Endothelial cell of umbilical vein (primary cell): Measurements from ENCODE around the gene DMWD. TPM values are rescaled to one million over a fixed set of nuclear protein-coding genes. Genes with fewer than 3 reads are reported as not detected.

Experiments used
- BruUV-seq: library from RNA; stranded (reverse); fragments of 400-500 nt; replicated peaks from 2 replicates; lab custom pipeline; 2021; lab: Mats Ljungman, UMichigan
- CTCF ChIA-PET: fragments of 300-600, 350-600 bp; sonication (Branson Sonifier 250); formaldehyde crosslinking; loops from one replicate; lab custom pipeline; 2021; ENCODE audit warnings: antibody characterized with exemption, inconsistent platforms; lab: Charles Lee
- POLR2A ChIA-PET: fragments of 300-600, 350-600 bp; sonication (Branson Sonifier 250); formaldehyde crosslinking; loops from one replicate; lab custom pipeline; 2021; ENCODE audit warnings: antibody characterized with exemption, inconsistent platforms; lab: Charles Lee
- DNase-seq: peaks from one replicate; pipeline ENCODE4 v3.0.0-alpha.2; 2011; ENCODE audit warnings: low read depth, low spot score
- FAIRE-seq: peaks from 2 replicates; lab custom pipeline; 2011; peaks lifted over from hg19 to GRCh38; lab: Jason Lieb, UNC
- H2AFZ ChIP-seq: 2 replicates; pipeline ENCODE4 v1.6.0; 2012; ENCODE audit warnings: low read depth, low read length, control low read depth, inconsistent platforms
- H3K27ac ChIP-seq: 2 replicates; pipeline ENCODE4 v1.5.1; 2011; ENCODE audit warnings: low read depth, mild to moderate bottlenecking, control low read depth, low read length, moderate library complexity; ENCODE audit not compliant: insufficient read depth
- H3K27me3 ChIP-seq, 2 experiments: 2 replicates each; pipeline versions ENCODE4 v1.6.0 to v1.6.1; 2011; ENCODE audit warnings: low read length in 2 of 2, mixed read lengths in 1 of 2; ENCODE audit not compliant: control insufficient read depth in 2 of 2, insufficient read depth in 2 of 2
- H3K36me3 ChIP-seq, 2 experiments: 2 replicates in 1 of 2; 3 replicates in 1 of 2; pipeline ENCODE4 v1.5.1; 2011; ENCODE audit warnings: low read length in 2 of 2, mild to moderate bottlenecking in 1 of 2, moderate library complexity in 1 of 2; ENCODE audit not compliant: control insufficient read depth in 2 of 2, insufficient read depth in 2 of 2; ENCODE audit errors: extremely low read depth in 1 of 2
- H3K4me1 ChIP-seq: 3 replicates; pipeline ENCODE4 v1.5.1; 2011; ENCODE audit warnings: mild to moderate bottlenecking, low read length; ENCODE audit not compliant: control insufficient read depth, insufficient read depth; ENCODE audit errors: extremely low read depth
- H3K4me2 ChIP-seq: 2 replicates; pipeline ENCODE4 v1.6.1; 2011; ENCODE audit warnings: low read length, control low read depth, mixed read lengths; ENCODE audit not compliant: insufficient read depth
- H3K4me3 ChIP-seq, 3 experiments: fragments of 200-600 bp in 1 of 3; sonication (generic), shearing (Covaris generic) in 1 of 3; replicated peaks in 1 of 3; 2 replicates each; pipeline ENCODE4 v1.5.1; 2011 to 2016; ENCODE audit warnings: control low read depth in 3 of 3, low read length in 3 of 3, mild to moderate bottlenecking in 2 of 3, inconsistent platforms in 1 of 3, low read depth in 1 of 3, moderate library complexity in 1 of 3; ENCODE audit not compliant: insufficient read depth in 1 of 3
- H3K79me2 ChIP-seq: 2 replicates; pipeline ENCODE4 v1.6.0; 2012; ENCODE audit warnings: low read length, inconsistent platforms; ENCODE audit not compliant: control insufficient read depth, insufficient read depth
- H3K9ac ChIP-seq: replicated peaks from 2 replicates; pipeline ENCODE3; 2011; ENCODE audit warnings: low read length, control low read depth; ENCODE audit not compliant: insufficient read depth; ENCODE audit errors: extremely low read depth
- H3K9me1 ChIP-seq: replicated peaks from 3 replicates; pipeline ENCODE4 v1.6.0; 2011; ENCODE audit warnings: mild to moderate bottlenecking, low read length; ENCODE audit not compliant: control insufficient read depth, insufficient read depth; ENCODE audit errors: extremely low read depth
- H3K9me3 ChIP-seq: replicated peaks from 2 replicates; pipeline ENCODE4 v1.5.1; 2012; ENCODE audit warnings: low read length, inconsistent platforms; ENCODE audit not compliant: control insufficient read depth, insufficient read depth
- H4K20me1 ChIP-seq: replicated peaks from 2 replicates; pipeline ENCODE3; 2011; ENCODE audit warnings: mild to moderate bottlenecking, low read length; ENCODE audit not compliant: control insufficient read depth, insufficient read depth; ENCODE audit errors: extremely low read depth
- CTCF ChIP-seq, 2 donors: IDR thresholded peaks; 1 replicate in 1 of 2; 2 replicates in 1 of 2; pipeline ENCODE4 v1.5.1; 2011; ENCODE audit warnings: low read length in 2 of 2, mild to moderate bottlenecking in 2 of 2, moderate library complexity in 2 of 2, control low read depth in 1 of 2, inconsistent platforms in 1 of 2, low read depth in 1 of 2; ENCODE audit not compliant: insufficient read depth in 1 of 2; ENCODE audit errors: extremely low read depth in 1 of 2
- EZH2 ChIP-seq: IDR thresholded peaks from 2 replicates; pipeline ENCODE4 v1.6.1; 2012; ENCODE audit warnings: borderline replicate concordance, low read depth, mild to moderate bottlenecking, moderate library complexity, low read length, inconsistent platforms; ENCODE audit not compliant: severe bottlenecking
- FOS ChIP-seq: IDR thresholded peaks from 2 replicates; pipeline ENCODE4 v1.6.1; 2011; ENCODE audit warnings: mild to moderate bottlenecking, low read length, moderate library complexity, borderline replicate concordance; ENCODE audit not compliant: insufficient read depth
- GATA2 ChIP-seq: IDR thresholded peaks from 2 replicates; pipeline ENCODE4 v1.7.0; 2011; ENCODE audit warnings: low read depth, mild to moderate bottlenecking, moderate library complexity, mixed read lengths, low read length; ENCODE audit not compliant: insufficient read length, insufficient read depth
- JUN ChIP-seq: IDR thresholded peaks from 2 replicates; pipeline ENCODE4 v1.6.1; 2011; ENCODE audit warnings: borderline replicate concordance, low read depth; ENCODE audit not compliant: insufficient read length, insufficient read depth
- MAX ChIP-seq: IDR thresholded peaks from 2 replicates; pipeline ENCODE4 v1.6.1; 2011; ENCODE audit not compliant: insufficient read depth, insufficient read length
- MYC ChIP-seq: IDR thresholded peaks from one replicate; pipeline ENCODE4 v1.6.1; 2011; ENCODE audit warnings: mild to moderate bottlenecking, low read depth, low read length
- POLR2A ChIP-seq: IDR thresholded peaks from 2 replicates; pipeline ENCODE4 v1.6.1; 2012; ENCODE audit warnings: low read depth, mild to moderate bottlenecking, control low read depth, low read length
- POLR2AphosphoS5 ChIP-seq: IDR thresholded peaks from 2 replicates; pipeline ENCODE4 v1.6.1; 2012; ENCODE audit warnings: low read depth, mild to moderate bottlenecking, control low read depth, low read length, moderate library complexity; ENCODE audit not compliant: insufficient read depth
- dilution Hi-C: fragments of 300-500 bp; cut with MboI; formaldehyde crosslinking; loops from one replicate; pipeline ENCODE4 v1.15.0; 2019; ENCODE audit warnings: low sequenced_read_pairs; ENCODE audit not compliant: extremely low pct_ligation_motif_present
- intact Hi-C: fragments of 100-400 bp; cut with micrococcal nuclease; formaldehyde crosslinking; loops from one replicate; pipeline ENCODE4 v1.10.0; 2022
- polyA plus RNA-seq, 4 experiments: library from polyadenylated mRNA; depleted of rRNA in 3 of 4; stranded (reverse) in 3 of 4; unstranded in 1 of 4; fragments of >200 nt; gene quantifications; 2 replicates each; pipeline versions ENCODE4 v1.2.1 to v1.2.3, GENCODE V29; 2011 to 2012; ENCODE audit warnings: missing spikeins in 1 of 4
- total RNA-seq: library from RNA; stranded (reverse); gene quantifications from 2 replicates; pipeline ENCODE4 v1.2.3, GENCODE V29; 2021

DMWD gene
- total and polyA plus RNA-seq, 2 donors (not counting 3 experiments of a cell fraction or from before 2014, with no cell fraction given): 36.9 to 81.1 TPM

GRCh38 chr19:45769821-45770191 is 22.8 kb downstream of the DMWD start:
- TF ChIP-seq FOS (no peak), MYC (no peak), MAX (no peak), JUN (no peak), CTCF (IDR thresholded peaks at IDR 0.05; ENCODE audit: extremely low read depth in 1 of 2, insufficient read depth in 1 of 2, low read depth in 1 of 2, low read length in 2 of 2) (no peak), EZH2 (no peak), GATA2 (no peak), POLR2AphosphoS5 (no peak), POLR2A (no peak)
- H3K4me3 ChIP-seq: peak overlapping the region; percentile 13 to 49 (median 45)
- no peak overlapping the region for H3K27ac ChIP-seq
- intact Hi-C loops: loop anchor here (1.0 kb wide), 6 partner anchors 9 to 53 kb away; partner anchors contain the start of gene DMWD
- peaks cover 3% of the 10 kb centered on the region in 2 experiments for H3K36me3 ChIP-seq
- no peaks in the 10 kb centered on the region for H3K27me3 ChIP-seq
- H3K9ac ChIP-seq: no peak overlapping the region
- H3K79me2 ChIP-seq: peaks cover 2% of the 10 kb centered on the region
- CTCF ChIA-PET: interaction anchor here (0.7 to 6.7 kb wide), 28 partner anchors 9 to 301 kb away, joined by 3 to 125 read pairs (median 4); partner anchors contain the start of genes DMPK, DMWD, FBXO46 and QPCTL
- POLR2A ChIA-PET: interaction anchor here (0.7 to 2.4 kb wide), 9 partner anchors 9 to 652 kb away, joined by 3 to 24 read pairs (median 5); partner anchors contain the start of genes DMWD, FBXO46, QPCTL and SYMPK
- H3K4me1 ChIP-seq: peaks cover 14% of the 10 kb centered on the region
- TSS peak; percentile 41 for BruUV-seq
- dilution Hi-C loops: no loop called here
- DNase-seq: no peak
- H3K9me3 ChIP-seq: no peaks in the 10 kb centered on the region
- no peak overlapping the region for H2AFZ ChIP-seq
- H3K9me1 ChIP-seq: no peaks in the 10 kb centered on the region
- H4K20me1 ChIP-seq: no peaks in the 10 kb centered on the region
- FAIRE-seq: no peak
- peak overlapping the region; percentile 71 for H3K4me2 ChIP-seq
